GM21367 (cell line): ENCODE measurements around the gene TMPO.
"Not testable (repeated sequence)": the region's sequence is repeated elsewhere in the genome, so short reads cannot be mapped to it uniquely, and the experiment has no call there.

Experiments
- ATAC-seq: cut with Tn5 transposase; IDR thresholded peaks from one replicate; pipeline ENCODE4 v1.9.1; 2021; ENCODE audit not compliant: unreplicated experiment

The TMPO gene

GRCh38 chr12:98576795-98577194 is 61.4 kb downstream of the TMPO start:
- ATAC-seq: not testable (repeated sequence)

DNA sequence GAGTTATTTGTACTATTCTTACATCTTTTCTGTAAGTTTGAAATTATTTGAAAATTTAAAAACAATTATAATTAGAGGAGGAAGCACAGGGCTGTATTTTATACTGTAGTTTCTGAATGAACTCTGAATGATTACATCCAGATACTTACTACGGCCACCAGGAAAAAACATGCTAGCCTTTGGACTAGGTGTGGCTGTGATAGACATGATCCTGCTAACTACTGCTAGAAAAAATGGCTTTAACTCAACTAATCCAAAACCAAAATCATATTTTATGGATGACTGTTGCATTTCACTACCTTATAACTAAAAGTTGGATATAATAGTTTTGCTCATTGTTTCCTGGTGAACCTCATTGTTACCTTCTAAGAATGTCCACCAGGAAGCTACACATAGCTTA is 63.0 kb downstream of the TMPO start:
- no peak for ATAC-seq

GRCh38 chr12:98578821-98579220 is 63.4 kb downstream of the TMPO start:
- no peak for ATAC-seq

DNA sequence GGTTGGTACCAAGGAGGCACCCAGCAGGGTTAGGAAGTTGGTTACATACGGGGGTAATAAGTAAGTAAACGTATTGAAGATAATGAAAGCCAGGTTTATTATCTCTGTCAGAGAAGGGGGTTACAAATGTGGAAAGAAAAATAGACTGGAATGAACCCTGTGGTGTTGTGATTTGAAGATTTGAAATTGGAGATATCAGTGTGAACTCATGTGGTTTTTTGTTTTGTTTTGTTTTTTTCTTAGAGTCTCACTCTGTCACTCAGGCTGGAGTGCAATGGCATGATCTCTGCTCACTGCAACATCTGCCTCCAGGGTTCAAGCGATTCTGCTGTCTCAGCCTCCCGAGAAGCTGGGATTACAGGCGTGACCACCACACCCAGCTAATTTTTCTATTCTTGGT is 64.0 kb downstream of the TMPO start:
- no peak for ATAC-seq

DNA sequence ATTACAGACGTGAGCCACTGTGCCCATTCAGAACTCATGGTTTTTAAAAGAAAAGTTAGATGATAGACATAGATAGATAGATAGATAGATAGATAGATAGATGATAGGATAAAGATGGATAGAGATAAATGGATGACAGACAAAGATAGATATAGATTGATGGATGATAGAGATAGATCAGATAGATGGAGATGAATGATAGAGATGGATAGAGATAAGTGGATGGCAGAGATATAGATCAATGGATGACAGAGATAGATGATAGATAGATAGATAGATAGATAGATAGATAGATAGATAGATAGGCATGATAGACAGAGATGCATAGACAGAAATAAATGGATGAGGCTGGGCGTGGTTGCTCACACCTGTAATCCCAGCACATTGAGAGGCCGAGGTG is 64.4 kb downstream of the TMPO start:
- ATAC-seq: no peak

DNA sequence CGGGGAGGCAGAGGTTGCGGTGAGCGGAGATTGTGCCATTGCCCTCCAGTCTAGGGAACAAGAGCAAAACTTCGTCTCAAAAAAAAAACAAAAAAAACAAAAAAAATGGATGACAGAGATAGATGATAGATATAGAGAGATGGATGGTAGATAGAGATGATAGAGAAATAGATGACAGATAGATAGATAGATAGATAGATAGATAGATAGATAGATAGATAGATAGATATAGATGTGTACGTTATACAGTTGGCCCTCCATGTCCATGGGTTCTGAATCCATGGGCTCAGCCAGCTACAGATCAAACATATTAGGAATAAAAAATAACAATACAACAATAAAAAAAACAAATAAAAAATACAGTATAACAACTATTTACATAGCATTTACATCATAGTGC is 65.3 kb downstream of the TMPO start:
- ATAC-seq: no peak

GRCh38 chr12:98581101-98581500 is 65.7 kb downstream of the TMPO start:
- ATAC-seq: no peak

DNA sequence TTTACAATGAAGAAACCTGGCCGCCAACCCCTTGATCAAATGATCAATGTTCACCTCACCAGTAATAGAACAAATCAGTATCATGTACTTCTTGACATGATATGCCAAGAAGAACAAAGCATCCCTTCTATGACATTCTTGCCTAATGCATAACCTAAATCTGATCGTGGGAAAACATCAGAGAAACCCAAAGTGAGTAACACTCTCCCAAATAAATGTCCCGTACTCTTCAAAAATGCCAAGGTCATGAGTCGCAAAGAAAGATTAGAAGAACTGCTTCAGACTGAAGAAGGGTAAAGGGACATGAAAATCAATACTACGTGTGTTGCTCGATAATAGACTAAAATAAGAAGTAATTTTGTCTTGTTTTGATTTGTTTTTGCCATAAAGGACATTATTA is 66.7 kb downstream of the TMPO start:
- ATAC-seq: no peak

- ATAC-seq: no peak
These were observed 71.7 kb downstream of the TMPO start for GRCh38 chr12:98587084-98587483.

DNA sequence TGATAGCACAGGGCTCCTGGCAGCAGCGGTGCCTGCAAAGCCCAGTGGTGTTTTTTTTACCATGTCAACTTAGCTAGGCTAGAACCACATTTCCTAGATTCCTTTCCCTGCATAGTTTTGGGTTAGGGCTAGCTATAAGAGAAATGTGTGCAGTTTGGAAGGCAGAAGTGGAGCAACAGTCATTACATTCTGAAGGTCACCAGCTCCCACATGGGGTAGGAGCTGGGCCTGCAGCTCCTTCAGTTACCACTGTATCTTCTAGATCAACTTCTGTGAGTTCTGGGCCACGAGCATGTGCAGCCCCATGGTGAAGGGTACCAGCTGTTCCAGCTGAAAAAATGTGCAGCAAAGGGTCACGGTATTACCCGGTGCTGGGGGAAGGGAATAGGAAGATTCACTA is 75.8 kb downstream of the TMPO start:
- ATAC-seq: no peak

GRCh38 chr12:98592825-98593322 is 77.5 kb downstream of the TMPO start:
- no peak for ATAC-seq

GRCh38 chr12:98593351-98594049 is 78.1 kb downstream of the TMPO start, which contains the start of gene SLC25A3:
Gene SLC25A3 (plus strand): TSS chr12:98593686. CDS start chr12:98593979, 293 bp downstream.
- ATAC-seq: peak; percentile 99

DNA sequence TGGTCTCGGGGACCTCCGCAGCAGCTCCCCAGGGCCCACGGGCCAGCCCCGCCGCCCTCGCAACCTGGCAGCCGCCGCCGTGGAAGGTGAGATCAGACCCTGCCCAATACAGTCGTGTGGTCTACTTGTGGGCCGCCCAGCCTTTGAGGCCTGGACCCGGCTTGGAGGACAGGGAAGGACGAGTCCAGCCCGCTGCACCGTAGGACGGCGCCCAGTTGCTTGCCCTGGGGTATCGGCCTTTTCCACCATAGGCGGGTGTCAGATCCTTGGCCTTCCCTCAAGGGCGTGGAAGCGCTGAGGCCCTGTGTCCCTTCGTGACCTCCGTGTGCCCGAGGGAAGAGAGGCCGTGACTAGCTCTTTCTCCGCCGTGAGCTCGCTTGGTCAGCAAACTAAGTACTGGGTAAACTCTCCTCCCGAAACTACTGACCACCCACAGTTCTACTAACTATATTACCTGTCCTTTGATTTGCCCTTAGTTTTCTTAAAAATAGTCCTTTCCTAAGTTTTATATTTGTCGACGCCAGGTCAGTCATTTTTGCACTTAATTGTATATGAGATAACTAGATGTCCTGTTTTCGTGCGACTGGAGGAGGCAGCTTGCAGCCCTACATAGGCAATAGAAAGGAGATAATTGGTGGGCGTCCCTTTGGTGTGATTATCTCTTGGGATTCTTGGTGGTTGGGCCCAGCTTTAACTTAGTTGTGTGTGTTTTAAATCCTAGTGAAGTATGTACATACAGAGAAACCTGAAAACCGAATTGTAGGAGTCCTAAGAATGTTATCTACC is 78.9 kb downstream of the TMPO start:
- peak; percentile 0 for ATAC-seq

DNA sequence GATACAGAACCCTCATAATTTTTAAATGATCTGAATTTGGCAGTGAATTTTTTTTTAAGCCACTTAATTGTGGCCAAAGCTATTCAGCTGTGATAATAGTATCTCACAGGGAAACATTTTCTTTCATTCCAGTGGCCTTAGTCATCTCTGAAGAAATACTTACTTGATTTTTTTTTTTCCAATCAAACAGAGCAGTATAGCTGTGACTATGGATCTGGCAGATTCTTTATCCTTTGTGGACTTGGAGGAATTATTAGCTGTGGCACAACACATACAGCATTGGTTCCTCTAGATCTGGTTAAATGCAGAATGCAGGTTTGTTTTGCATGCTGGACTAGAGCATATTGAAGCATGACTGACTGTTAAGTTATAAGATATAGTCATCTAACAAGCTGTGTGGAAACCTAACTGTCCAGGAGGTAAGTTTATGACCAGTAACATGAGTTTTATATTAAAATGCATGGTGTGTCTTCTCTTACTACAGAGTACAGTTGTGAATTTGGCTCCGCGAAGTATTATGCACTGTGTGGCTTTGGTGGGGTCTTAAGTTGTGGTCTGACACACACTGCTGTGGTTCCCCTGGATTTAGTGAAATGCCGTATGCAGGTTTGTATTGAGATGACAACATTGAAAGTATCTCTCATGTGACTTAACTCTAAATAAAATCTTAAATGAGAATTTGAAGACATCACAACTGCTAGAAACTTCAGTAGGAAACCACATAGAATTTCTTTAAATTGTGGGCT is 80.0 kb downstream of the TMPO start:
- ATAC-seq: no peak

- not testable (repeated sequence) for ATAC-seq
These were observed 81.9 kb downstream of the TMPO start for GRCh38 chr12:98597313-98597712.
